Retinal pigment epithelial cell (primary cell): Measurements from ENCODE around the gene ZNF207.

Source experiments
- DNase-seq: peaks from one replicate; pipeline ENCODE4 v3.0.0-alpha.2; 2010; ENCODE audit warnings: low read depth
- H3K4me3 ChIP-seq: 2 replicates; pipeline ENCODE4 v1.5.1; 2011; ENCODE audit warnings: mild to moderate bottlenecking, low read length, control low read depth, moderate library complexity
- TF ChIP-seq, protein P1 (sequence below): conservative IDR thresholded peaks from 2 replicates; pipeline ENCODE4 v1.5.1; 2011; ENCODE audit warnings: low read depth, low read length, control low read depth, inconsistent platforms

The ZNF207 gene

DNA sequence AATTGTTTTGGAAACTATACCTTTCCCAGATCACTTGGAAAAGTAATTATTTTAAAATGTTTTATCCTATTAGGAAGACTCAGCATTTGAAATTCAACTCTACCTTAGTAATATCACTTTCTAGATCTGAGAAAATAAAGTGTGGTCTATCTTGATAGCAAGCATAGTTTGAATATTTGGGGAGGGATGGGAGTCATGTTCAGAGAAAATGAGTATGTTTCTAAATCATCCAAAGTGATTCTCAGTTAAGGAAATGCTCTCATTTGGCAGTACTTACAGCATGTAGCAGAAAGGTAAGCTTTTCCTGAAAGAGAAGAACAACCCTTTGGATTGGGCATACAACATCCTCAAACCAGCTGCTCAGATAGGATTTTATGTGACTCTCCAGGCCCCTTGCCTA, 14.9 kb upstream of the ZNF207 start:
- no peak overlapping the region for H3K4me3 ChIP-seq
- DNase-seq, result no peak
- TF ChIP-seq, protein P1, sequence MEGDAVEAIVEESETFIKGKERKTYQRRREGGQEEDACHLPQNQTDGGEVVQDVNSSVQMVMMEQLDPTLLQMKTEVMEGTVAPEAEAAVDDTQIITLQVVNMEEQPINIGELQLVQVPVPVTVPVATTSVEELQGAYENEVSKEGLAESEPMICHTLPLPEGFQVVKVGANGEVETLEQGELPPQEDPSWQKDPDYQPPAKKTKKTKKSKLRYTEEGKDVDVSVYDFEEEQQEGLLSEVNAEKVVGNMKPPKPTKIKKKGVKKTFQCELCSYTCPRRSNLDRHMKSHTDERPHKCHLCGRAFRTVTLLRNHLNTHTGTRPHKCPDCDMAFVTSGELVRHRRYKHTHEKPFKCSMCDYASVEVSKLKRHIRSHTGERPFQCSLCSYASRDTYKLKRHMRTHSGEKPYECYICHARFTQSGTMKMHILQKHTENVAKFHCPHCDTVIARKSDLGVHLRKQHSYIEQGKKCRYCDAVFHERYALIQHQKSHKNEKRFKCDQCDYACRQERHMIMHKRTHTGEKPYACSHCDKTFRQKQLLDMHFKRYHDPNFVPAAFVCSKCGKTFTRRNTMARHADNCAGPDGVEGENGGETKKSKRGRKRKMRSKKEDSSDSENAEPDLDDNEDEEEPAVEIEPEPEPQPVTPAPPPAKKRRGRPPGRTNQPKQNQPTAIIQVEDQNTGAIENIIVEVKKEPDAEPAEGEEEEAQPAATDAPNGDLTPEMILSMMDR, result no peak

DNA sequence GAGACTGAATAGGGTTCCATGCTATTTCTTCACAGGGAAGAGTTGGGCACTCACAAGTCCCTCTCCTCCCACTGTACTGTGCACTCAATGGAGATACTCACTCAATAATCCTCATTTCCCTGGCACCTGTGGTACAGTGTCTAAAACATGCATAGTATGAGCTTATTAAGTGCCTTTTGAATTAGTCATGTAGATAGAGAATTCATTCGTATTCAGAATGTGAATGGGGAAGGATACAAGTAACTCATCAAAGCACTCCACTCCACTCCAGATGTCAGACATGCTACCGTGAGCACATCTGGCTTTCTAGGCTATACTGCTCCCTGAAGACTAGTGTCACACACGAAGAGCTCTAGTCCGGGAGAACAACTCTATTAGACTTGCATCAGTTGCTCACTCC, 14.3 kb upstream of the ZNF207 start:
- no peak for DNase-seq
- H3K4me3 ChIP-seq, result no peak overlapping the region

DNA sequence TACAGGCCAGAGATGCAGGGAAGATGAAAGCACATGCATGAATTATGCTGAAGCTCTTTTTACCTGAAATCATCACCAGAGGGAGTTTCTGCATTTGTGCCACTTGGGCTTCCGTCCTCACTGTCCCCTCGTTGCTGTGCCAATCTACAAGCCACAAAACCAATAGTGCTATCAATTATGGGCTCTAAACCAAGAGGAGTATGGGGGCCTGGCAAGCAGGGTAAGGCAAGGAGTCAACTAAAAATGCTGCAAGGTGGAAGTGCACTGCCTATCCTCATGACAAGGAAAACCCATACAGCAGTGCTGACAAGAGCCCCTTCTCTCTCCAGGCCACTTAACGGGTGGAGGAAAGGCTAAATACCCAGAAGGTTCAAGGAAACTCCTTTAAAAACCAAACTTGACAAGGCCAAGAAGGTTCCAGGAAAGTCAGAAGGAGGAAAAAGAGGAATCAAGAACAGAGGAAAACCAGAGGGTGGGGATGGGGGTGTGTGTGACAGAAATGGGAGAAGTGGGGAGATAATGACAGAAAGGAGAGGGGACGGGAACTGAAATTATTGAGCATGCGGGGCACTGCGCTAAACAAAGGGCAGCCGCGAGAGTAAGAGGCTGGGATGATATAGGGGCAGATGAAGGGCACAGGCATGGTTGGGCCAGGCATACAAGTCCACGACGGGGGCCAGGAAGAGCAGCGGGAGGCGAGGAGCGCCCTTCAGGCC, 8.7 kb upstream of the ZNF207 start:
- no peak for DNase-seq
- H3K4me3 ChIP-seq, result peak overlapping the region; percentile 73
- TF ChIP-seq, protein P1, result peak; percentile 26

More for the DNA sequence above, 14.3 kb upstream of the ZNF207 start:
- TF ChIP-seq, protein P1, result no peak

DNA sequence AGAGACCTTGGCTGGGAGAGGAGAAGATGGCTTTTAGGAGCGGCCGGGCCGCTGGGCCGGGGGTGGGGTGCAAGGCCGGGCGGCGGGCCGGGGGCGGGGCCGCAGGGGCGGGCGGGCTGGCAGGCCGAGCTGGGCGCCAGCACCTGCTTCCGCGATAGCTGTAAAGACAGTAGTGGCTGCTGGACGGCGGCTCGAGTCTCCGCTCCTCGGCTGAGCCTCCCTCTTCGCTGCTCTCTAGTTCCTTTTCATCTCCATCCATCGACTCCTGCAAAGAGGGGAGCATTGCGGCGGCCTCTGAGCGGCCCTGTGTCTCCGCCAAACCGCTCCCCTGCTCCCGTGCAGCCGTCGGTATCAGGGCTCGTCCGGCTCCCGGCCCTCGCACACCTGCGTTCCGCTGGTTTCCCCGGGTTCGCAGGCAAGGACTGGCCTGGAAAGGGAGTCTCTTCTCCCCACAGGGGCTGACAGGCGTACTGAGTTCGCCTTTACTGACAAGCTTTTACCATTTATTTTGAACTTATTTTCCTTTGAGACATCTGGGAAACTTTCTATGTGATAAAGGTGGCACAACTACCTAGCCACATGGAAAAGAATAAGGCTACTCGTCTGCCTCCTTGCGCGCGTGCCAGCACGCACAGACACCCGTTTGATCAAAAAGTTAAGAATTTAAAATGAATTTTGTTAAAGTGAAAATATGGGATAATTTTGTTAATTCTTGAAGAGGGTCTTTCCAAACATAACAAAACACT, 7.9 kb upstream of the ZNF207 start, which contains the start of gene C17orf75:
Gene C17orf75 (minus strand): TSS at position 317 of the 746 bp plus-strand sequence. CDS start 34 bp downstream, at position 283.
- DNase-seq, result no peak
- H3K4me3 ChIP-seq, result peak within 1 kb of the TSS; percentile 73
- TF ChIP-seq, protein P1, result no peak

DNA sequence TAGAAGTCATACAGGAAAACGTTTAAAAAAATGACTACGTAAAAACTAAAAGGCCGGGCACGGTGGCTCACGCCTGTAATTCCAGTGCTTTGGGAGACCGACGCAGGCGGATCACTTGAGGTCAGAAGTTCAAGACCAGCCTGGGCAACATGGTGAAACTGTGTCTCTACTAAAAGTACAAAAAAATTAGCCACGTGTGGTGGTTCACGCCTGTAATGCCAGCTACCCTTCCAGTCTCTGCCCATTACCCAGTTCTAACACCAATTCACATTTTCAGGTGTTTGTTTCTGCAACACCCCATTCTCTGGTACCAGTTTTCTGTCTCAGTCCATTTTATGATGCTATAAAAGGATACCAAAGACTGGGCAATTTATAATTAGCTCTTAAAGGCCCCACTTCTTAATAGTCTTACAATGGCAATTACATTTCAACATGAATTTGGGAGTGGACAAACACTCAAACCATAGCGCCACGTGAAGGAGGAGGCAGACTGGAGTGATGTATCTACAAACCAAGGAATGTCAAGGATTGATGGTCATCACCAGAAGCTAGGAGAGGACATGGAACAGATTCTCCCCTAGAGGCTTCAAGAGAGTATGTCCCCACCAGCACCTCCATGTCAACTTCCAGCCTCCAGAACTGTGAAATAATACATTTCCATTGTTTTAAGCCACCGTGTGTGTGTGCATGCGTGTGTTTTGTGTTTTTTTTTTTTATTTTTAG, 7.2 kb upstream of the ZNF207 start:
- H3K4me3 ChIP-seq, result peak overlapping the region; percentile 73
- no peak for DNase-seq

DNA sequence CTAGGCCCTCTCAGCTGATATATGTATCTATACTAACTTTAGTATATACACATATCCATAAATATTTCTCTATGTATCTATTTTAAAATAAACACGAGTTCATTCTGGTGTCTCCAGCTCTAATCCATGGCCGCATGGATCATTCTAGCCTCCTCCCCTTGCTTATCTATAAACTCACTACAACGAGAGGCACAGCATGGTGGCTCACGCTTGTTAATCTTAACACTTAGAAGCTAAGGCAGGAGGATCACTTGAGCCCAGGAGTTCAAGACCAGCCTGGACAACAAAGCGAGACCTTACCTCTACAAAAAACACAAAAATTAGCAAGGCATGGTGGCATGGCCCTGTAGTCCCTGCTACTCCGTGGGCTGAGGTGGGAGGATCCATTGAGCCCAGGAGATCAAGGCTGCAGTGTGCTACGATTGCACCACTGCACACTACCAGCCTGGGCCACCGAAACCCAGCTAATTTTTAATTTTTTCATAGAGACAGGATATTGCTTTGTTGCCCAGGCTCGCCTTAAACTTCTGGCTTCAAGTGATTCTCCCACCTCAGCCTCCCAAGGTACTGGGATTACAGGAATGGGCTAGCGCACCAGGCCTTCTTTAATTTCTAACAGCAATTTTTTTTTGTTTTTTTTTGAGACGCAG, 3.9 kb upstream of the ZNF207 start:
- no peak overlapping the region for H3K4me3 ChIP-seq
- DNase-seq, result no peak
- TF ChIP-seq, protein P1, result no peak

More for the DNA sequence above, 7.2 kb upstream of the ZNF207 start:
- TF ChIP-seq, protein P1, result no peak
